ENCODE measurements around the gene ATP8B4.

Gene ATP8B4

GRCh38 chr15:49876401-49877038 is 242.5 kb downstream of the ATP8B4 start:
- no peak for DNase-seq
- H3K4me2 ChIP-seq (ENCODE audit: insufficient read depth, low read length), result no peak overlapping the region
- no peak overlapping the region for H3K9ac ChIP-seq (ENCODE audit: low read depth, low read length)
- TF ChIP-seq EZH2 (IDR thresholded peaks at IDR 0.05; ENCODE audit: borderline replicate concordance, low read depth, low read length, severe bottlenecking) (no peak), CTCF (IDR thresholded peaks at IDR 0.05; ENCODE audit: borderline replicate concordance, extremely low read depth, low read length, poor library complexity, severe bottlenecking) (no peak)
- no peaks in the 10 kb centered on the region for H3K27me3 ChIP-seq (ENCODE audit: insufficient read depth, low read length, poor library complexity)
- H4K20me1 ChIP-seq (ENCODE audit: insufficient read depth, low read length), result no peaks in the 10 kb centered on the region
- H3K27ac ChIP-seq (ENCODE audit: low read length), result no peak overlapping the region
- no peak overlapping the region for H3K4me3 ChIP-seq (ENCODE audit: low read depth in 1 of 2, low read length in 2 of 2)
- H3K36me3 ChIP-seq (ENCODE audit: insufficient read depth, low read length), result no peaks in the 10 kb centered on the region
- no peaks in the 10 kb centered on the region for H3K79me2 ChIP-seq (ENCODE audit: insufficient read depth, low read length)
- no peak for ATAC-seq (ENCODE audit: insufficient read depth, low read depth)
- H3K4me1 ChIP-seq (ENCODE audit: insufficient read depth, low read length), result no peaks in the 10 kb centered on the region
- H2AFZ ChIP-seq (ENCODE audit: low read depth, low read length), result no peak overlapping the region
- H3K9me3 ChIP-seq (ENCODE audit: insufficient read depth, low read length, severe bottlenecking), result no peaks in the 10 kb centered on the region

- ATAC-seq (ENCODE audit: insufficient read depth, low read depth), result no peak
- H3K4me3 ChIP-seq (ENCODE audit: low read depth in 1 of 2, low read length in 2 of 2), result no peak overlapping the region
- no peak overlapping the region for H2AFZ ChIP-seq (ENCODE audit: low read depth, low read length)
- H3K27ac ChIP-seq (ENCODE audit: low read length), result no peak overlapping the region
- H3K36me3 ChIP-seq (ENCODE audit: insufficient read depth, low read length), result no peaks in the 10 kb centered on the region
- TF ChIP-seq CTCF (IDR thresholded peaks at IDR 0.05; ENCODE audit: borderline replicate concordance, extremely low read depth, low read length, poor library complexity, severe bottlenecking) (no peak), EZH2 (IDR thresholded peaks at IDR 0.05; ENCODE audit: borderline replicate concordance, low read depth, low read length, severe bottlenecking) (no peak)
- H3K9me3 ChIP-seq (ENCODE audit: insufficient read depth, low read length, severe bottlenecking), result no peaks in the 10 kb centered on the region
- no peaks in the 10 kb centered on the region for H3K4me1 ChIP-seq (ENCODE audit: insufficient read depth, low read length)
- H4K20me1 ChIP-seq (ENCODE audit: insufficient read depth, low read length), result no peaks in the 10 kb centered on the region
- no peaks in the 10 kb centered on the region for H3K79me2 ChIP-seq (ENCODE audit: insufficient read depth, low read length)
- DNase-seq, result no peak
- no peaks in the 10 kb centered on the region for H3K27me3 ChIP-seq (ENCODE audit: insufficient read depth, low read length, poor library complexity)
- no peak overlapping the region for H3K4me2 ChIP-seq (ENCODE audit: insufficient read depth, low read length)
- H3K9ac ChIP-seq (ENCODE audit: low read depth, low read length), result no peak overlapping the region
Measured at GRCh38 chr15:49875392-49875791, 243.6 kb downstream of the ATP8B4 start.

GRCh38 chr15:49870472-49870871 is 248.6 kb downstream of the ATP8B4 start:
- H3K9ac ChIP-seq (ENCODE audit: low read depth, low read length), result no peak overlapping the region
- no peak overlapping the region for H3K27ac ChIP-seq (ENCODE audit: low read length)
- H3K9me3 ChIP-seq (ENCODE audit: insufficient read depth, low read length, severe bottlenecking), result no peaks in the 10 kb centered on the region
- H3K27me3 ChIP-seq (ENCODE audit: insufficient read depth, low read length, poor library complexity), result no peaks in the 10 kb centered on the region
- H3K4me3 ChIP-seq (ENCODE audit: low read depth in 1 of 2, low read length in 2 of 2), result no peak overlapping the region
- ATAC-seq (ENCODE audit: insufficient read depth, low read depth) (no peak), DNase-seq (no peak)
- H2AFZ ChIP-seq (ENCODE audit: low read depth, low read length), result no peak overlapping the region
- H3K79me2 ChIP-seq (ENCODE audit: insufficient read depth, low read length), result no peaks in the 10 kb centered on the region
- TF ChIP-seq CTCF (IDR thresholded peaks at IDR 0.05; ENCODE audit: borderline replicate concordance, extremely low read depth, low read length, poor library complexity, severe bottlenecking) (no peak), EZH2 (IDR thresholded peaks at IDR 0.05; ENCODE audit: borderline replicate concordance, low read depth, low read length, severe bottlenecking) (no peak)
- no peaks in the 10 kb centered on the region for H3K4me1 ChIP-seq (ENCODE audit: insufficient read depth, low read length)
- H3K4me2 ChIP-seq (ENCODE audit: insufficient read depth, low read length), result no peak overlapping the region
- no peaks in the 10 kb centered on the region for H3K36me3 ChIP-seq (ENCODE audit: insufficient read depth, low read length)
- no peaks in the 10 kb centered on the region for H4K20me1 ChIP-seq (ENCODE audit: insufficient read depth, low read length)

Measured in DND-41 (cell line).